GM12874 (cell line): Measurements from ENCODE around the gene KLF14.
A peak's percentile ranks its signal among the peaks of the same experiment; 100 is the strongest.

ENCODE experiments used
- CTCF ChIP-seq: IDR thresholded peaks from 2 replicates; pipeline ENCODE4 v1.5.1; 2011; ENCODE audit warnings: low read depth, mild to moderate bottlenecking, control low read depth, low read length, moderate library complexity; ENCODE audit not compliant: insufficient read depth

The KLF14 gene

DNA sequence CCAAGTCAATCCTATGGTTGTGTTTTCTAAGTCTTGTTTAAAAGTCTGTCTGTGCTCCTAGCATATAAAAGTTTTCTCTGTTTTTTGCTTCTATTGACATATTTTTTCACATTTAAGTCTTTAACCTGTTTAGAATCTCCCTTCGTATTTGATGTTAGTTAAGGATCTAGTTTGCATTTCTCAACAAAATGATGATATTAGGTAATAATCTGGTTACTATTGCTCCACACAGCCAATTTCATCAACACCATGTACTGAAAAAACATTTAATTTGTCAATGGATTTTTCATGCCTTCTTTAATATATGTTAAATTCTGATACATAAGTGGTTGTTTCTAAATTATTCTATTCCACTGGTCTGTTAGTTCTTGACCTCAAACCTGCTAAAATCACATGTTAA, 30.2 kb downstream of the KLF14 start:
- TF ChIP-seq CTCF: no peak

- TF ChIP-seq CTCF: no peak
Measured at GRCh38 chr7:130701650-130702049, 32.4 kb downstream of the KLF14 start.

GRCh38 chr7:130700760-130701159, 33.2 kb downstream of the KLF14 start:
- no peak for TF ChIP-seq CTCF

DNA sequence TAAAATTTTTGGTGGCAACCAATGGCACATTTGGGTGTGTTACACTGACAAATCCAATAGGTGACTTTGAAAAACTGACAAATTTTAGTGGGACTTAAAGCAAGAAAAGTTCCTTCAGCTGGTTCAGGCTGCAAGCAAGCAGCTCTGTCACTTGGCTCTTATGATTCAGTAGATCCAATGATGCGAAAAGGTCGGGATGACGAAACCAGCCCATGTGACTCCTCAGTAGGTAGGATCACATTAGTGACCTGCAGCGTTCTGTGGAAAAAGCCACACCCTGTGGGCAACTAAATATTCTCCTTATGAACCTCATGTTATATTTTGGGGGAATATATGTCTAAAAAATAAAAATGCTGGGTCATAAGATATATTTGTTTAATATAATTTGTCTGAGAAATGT, 34.3 kb downstream of the KLF14 start:
- TF ChIP-seq CTCF: no peak

DNA sequence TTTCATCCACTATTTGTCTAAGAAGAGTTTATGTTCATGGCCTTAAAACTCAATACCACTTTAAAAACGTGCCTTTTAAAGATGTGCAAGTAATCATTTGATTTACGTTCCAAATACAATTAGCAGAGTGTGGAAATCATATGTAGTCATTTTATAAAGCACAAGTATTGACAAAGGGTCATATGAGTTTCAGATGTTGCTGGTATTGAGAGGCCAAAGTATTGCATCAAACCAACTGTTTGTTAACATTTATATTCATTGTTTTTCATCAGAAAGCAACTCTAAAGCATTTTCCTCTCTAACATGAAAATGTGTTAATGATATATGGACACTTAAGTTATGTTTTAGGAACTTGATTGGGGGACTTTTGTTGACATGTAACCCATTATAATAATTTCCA, 36.2 kb downstream of the KLF14 start:
- TF ChIP-seq CTCF: no peak

DNA sequence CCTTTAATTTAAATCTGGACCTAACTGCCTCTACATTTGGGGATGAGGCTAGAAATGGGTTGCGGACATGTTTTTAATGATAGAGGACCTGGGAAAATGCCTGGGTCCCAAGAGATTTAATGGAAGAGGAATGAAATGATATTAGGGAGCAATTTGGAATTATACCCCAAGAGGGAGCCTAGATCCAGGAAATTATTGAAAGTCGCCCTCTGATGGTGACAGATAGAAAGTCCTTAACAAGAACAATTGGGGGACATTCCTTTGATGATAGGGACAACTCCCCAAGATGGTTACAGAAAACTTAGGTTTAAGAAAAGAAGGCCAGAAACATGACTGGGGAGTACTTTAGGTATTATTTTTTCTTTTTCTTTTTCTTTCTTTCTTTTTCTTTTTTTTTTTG, 38.2 kb downstream of the KLF14 start:
- peak; percentile 36; the same call in 1 of the 2 replicates for TF ChIP-seq CTCF

DNA sequence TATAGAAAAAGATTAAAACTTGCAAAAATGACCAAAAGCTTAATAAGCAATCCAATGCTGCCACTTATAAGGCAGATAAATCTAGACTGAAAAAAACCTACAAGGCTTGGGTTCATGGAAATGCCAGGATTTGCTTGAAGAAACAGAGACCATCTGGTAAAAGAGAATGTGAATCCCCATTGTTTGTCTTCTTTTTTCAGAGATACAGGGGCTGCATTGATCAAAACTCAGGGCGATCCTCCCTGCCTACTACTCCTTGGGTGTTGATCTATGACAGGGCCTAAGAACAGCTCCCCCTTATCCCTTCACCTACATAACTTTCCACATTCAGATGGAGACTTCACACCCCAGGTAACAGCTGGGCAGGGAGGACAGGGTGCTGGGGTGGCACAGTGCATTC, 44.3 kb downstream of the KLF14 start:
- no peak for TF ChIP-seq CTCF

DNA sequence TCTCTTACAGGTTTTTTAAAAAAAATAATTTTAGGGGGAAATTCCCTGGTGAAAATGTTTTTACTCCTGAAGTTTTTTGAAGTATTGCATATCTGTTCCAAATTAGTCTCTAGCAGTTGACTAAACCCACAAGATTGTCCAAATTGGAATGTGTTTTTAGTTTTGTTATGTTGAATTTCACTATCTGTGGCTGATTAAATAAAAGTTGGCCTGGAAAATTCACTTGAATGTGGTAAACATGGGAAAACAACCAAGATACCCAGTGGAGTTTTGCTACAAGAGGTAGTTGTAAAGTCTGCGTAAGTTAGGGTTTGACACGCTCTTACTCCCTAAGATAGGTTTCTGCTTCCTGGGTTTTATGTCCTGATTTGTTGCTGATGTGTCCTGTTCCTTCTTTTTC, 51.0 kb downstream of the KLF14 start:
- no peak for TF ChIP-seq CTCF
